KBM-7 (cell line): ENCODE data around the gene FTO.

Source experiments
- DNase-seq: peaks from one replicate; pipeline ENCODE4 v3.0.0-alpha.2; 2015
- in situ Hi-C: fragments of 300-500 bp; cut with MboI; formaldehyde crosslinking; loops from 2 replicates; pipeline ENCODE4 v1.14.3; 2020; ENCODE audit warnings: low sequenced_read_pairs, low pct_unique_long_range_greater_than_20kb, mixed read lengths

The FTO gene

DNA sequence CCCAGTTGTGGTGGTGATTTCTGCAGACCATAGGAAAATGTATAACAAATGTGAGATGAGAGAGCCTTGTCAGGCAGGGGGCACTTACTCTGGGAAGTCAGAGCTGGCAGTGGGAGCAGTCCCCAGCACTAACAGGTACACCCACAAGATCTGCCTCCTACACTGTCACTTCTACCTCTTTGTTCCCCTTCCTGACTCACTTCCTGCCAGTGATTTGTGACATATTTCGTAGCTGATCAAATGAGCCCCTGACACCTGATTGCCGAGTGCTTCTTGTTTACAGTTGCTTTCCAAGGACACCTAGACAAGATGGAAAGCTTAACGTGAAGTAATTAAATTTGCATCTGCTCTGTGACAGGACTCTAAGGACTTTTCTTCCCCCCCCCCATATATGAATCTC is 40.5 kb downstream of the FTO start:
- in situ Hi-C loops, result no loop called here
- DNase-seq, result peak; percentile 32

DNA sequence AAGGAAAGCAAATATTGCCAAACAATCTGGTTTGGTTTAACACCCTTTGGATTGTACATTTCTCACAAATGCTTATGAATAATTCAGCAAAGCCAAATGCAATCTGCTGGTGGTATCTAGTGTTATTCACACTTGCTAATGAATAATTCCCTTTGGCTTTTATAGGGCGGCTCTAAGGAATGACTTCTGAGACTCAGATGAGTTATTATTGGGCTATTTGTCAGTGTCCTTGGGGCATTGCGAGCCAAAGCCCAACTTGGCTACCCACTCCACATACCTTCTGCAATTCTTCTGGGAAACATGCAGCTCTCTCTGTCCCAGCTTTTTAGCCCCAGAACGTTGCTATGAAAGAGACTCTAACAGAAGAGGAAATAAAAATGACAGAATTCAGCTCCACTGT is 41.1 kb downstream of the FTO start:
- in situ Hi-C loops, result no loop called here
- no peak for DNase-seq

DNA sequence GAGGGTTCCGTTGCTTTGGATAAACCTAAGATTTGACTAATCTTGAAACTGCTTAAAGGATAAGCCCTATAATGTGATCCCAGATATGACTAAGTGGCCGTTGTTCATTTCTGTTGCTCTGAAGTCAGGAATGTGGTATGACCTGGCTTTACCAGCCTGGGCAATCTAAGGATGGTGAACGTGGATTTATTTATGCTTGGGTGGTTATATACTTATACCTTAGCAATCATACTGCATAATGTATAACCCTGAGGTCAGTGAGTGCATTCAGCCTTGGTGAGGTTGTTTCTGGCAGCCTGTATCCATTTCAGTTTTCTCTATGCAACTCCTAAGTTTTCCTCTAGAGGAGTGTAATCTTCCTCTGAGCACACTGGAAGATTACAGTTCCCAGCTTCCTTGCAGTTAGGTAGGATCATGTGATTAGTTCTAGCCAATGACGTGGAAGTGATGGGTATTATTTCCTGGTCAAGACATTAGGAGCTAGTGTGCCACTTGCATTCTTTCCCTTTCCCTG is 41.9 kb downstream of the FTO start:
- in situ Hi-C loops, result no loop called here
- no peak for DNase-seq

DNA sequence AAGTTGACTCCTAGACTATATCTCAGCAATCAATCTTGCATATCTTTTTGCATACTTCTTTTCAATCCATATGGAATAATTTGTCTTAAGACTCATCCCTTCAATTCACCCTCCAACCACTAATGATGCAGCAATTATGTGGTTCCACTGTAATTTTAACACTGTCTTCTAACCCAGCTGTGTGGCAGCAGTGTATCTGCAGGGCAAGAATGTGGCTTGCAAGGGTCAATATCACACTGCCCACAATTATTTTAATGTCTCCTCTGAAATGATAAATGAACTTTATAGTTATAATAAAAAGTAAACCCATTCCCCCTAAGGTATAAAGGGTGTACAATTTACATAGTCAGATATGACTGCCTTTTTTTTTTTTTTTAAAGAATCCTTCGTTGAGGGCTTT is 48.6 kb downstream of the FTO start:
- no peak for DNase-seq
- in situ Hi-C loops, result no loop called here

DNA sequence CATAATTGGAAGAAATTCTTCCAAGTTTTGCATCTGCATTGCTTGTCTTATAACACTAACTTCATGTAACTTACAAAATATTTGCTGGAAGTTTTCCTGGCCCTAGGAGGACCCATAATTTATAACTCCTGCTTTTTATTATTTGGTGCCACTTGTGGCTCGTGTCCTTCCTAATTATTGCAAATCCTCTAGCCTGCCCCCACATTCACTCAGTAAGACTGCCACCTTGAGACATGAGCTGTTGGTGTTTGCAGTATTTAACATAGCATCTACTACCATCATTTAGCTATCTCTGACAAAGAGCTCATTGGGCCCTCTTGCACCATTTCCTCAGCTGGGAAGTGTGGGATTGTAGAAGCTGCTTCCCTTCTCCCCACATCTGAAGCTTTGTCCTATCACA is 49.5 kb downstream of the FTO start:
- in situ Hi-C loops, result no loop called here

DNA sequence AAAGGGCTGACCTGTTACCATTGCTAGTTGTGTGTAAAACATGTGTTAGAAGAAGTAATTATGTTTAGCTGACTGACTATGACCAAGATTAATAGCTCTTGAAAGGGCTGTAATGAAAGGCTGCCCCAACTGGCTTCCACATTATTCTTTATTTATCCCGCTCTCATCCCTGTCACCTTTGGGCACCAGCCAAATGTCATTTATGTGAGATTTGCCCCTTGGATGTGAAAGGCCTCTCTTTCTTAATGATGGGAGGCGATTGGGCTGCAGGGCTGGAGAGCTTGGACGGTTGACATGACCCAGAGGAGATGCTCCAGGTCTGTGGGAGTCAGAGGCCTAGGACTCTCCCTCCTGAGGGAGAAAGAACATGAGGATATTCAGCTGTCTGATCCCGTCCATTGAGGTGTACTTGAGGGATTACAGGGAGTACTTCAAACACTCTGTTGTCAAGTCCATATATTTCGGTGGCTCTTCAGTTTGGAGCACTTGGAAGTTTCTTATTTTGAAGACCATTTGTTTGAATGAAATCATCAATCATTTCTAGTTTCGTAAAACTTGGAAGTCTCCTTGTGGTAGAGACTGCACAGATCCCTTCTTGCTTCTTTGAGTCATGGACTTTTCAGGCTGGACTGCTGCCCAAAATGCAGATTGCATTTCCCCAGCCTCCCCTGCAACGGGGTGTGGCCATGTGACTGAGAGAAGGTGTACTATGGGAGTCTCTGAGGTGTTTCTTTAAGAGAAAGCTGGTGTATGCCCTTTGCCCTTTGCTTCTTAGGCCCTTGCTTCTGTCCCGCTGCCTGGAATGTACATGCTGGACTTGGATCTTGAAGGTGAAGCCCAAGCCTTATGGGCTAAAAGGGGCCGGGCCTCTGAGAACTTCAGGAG is 51.3 kb downstream of the FTO start:
- DNase-seq, result no peak
- in situ Hi-C loops, result no loop called here

More for the DNA sequence above, 49.5 kb downstream of the FTO start:
- DNase-seq, result no peak

DNA sequence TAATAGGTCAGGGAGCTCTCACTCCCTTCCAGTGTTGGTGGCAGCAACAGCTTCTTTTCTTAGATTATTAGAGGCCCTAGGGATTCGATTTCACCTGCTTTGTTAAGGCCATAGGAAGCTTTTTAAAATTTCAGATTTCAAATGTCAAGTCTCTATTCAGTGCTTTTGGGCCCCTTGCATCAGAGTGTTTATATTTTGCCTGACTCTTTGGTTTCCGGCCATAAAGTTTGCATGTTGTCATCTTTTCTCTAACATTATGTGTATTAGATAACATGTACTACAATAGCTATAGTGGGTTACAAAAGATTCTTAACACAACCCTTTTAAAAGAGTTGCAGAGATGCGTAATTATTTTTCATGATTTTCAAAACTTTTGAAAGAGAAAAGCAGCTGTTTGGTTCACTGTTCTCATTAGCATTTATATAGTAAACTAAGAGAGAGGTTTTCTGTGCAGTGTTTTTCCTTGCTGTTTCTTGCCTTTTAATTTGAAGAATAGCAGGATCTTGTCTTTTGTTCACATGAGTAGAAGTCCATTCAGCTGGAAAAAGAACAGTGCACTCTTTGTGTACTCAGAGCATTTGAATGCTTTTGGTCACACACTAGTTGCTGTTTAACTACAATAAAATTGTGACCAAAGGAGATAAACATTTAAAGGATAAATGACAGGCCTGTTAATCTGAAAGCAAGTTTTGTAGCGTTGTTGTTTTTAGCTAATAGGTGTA is 52.5 kb downstream of the FTO start:
- in situ Hi-C loops, result no loop called here
- no peak for DNase-seq

DNA sequence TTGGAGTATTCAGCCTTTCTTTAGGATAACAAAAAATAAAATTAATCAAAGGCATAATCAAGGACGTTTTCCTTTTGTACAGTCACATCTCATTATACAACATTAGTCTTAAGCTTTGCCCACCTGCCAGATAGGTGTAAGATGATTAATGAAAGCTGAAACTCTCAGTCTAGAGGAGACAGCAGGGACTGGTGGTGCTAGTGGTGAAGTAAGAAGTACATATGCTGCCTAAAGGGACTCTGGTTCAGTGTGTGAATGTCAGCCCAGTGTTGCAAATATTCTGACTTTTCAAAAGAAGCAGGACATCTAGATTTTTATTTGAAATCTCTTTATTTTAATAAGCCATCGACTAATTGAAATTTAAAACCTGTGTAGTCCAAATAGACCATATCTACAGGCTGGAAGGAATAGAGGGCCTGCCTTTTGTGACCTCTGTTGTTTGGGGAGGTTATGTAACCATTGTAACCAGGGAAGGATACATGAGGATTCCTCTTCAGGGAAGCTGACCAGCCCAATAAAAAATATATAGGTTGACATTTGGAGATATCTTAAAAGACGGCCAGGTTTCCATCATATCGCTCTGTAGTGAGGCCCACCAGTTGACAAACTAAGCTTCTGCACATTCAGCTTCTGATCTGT is 54.1 kb downstream of the FTO start:
- DNase-seq, result no peak
- in situ Hi-C loops, result no loop called here

DNA sequence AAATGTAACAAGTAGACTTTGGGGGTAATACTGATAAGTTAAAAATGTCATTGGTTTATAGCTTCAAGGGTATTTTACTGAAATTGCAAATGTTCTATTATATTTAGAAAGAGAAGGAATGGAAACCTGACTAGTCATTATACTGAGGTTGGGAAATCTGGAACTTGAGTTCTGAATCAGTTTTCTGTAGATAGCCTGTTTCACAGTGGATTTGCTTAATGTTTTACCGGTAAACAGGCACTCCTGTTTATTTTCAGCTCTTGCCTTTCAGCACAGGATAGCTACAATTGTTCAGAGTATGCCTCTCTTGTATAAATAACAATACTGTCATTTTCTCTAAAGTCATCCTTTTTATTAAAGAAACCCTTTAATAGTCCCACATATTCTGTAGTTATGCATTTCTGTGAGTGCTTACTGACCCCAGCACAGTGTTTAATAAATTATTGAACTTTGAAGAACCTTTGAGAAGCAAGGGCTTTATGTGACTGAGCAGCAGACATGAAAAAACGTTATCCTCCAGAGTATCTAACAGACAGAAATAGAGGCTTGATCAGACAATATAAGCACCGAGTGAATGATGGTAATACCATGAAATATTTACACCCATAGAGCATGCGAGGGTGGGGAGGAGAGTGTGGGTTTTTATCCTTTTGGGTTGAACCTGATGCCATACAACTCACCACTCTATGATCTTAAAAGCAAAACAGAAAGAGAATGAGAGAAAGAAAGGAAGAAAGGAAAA is 58.2 kb downstream of the FTO start:
- in situ Hi-C loops, result no loop called here
- no peak for DNase-seq

DNA sequence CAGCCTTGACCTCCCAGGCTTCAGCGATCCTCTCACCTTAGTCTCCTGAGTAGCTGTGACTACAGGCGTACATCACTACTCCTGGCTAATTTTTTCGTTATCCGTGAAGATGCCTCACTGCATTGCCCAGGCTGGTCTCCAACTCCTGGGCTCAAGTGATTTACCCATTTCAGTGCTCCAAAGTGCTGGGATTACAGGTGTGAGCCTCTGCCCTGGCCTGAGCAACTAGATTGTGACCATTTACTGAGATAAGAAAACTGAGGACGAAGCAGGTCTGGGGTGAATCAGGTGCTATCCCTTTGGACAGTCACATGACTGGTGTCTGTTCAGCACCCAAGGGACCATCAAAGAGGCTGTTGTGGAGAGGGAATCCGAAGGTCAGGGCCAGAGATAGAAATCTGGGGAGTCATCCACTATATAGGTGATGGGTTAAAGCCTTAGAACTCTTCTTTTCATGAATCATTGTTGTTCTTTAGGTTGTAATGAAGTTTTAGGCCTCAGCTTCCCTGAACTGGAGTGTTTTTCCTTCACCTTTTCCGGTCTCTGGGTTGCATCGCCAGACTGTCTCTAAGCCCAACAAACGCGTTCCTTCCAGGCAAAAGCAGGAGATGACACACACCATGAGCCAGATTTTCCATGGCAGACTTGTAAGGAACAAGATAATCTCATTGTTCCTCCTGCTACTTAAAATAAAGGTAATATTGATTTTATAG is 62.5 kb downstream of the FTO start:
- in situ Hi-C loops, result no loop called here

DNA sequence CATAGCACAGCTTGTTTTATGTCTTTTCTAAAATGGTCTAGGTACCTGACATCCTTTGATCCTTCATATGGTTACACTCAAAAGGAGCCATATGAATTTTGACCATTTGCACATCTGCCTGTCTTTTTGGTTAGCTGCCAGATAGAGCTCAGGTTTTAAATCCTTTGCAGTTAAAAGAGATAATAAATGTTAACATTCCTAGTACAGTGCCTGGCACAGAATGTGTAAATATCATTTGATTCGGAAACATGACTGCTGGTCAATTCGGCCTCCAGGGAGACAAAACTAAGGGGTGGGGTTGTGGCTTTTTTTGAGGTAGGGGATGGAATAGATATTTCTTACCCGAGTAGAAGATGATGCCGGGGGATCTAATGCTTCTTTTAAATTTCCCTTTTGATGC is 64.2 kb downstream of the FTO start:
- DNase-seq, result no peak
- in situ Hi-C loops, result no loop called here

More for the DNA sequence above, 62.5 kb downstream of the FTO start:
- no peak for DNase-seq

DNA sequence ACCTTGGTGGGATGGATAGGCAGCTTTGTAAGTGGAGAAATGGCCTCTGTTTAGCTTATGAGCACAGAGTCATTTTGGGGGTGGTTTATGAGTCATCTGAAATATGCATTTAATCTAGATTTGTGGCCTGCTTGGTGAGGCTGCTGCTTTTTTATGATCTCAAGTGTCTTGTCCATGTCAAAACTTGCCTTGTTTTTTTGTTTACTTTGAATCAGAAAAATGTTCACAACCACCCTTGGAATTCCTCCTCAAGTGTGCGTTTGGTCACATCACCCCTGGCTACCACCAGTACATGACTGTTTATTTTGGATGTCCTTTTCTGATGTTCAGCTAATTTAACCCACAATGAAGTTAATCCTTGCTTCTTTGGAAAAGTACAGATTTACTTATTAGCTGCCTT is 64.6 kb downstream of the FTO start:
- no peak for DNase-seq
- in situ Hi-C loops, result no loop called here

DNA sequence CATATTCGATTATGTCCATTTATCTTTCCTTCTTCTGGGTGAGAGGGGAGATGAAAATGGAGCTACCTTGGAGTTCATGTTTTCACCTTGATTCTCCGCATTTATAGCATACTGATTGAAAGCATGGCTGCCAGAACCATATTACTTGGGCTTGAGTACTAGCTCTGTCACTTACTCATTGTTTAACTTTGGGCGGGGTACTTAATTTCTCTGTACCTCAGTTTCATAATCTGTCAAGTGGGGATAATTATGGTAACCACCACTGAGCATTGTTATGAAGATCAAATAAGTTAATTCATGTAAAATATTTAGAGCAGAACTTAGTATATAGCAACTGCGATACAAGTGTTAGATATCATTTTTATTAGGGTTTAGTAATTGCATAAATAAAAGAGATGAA is 65.2 kb downstream of the FTO start:
- in situ Hi-C loops, result no loop called here

DNA sequence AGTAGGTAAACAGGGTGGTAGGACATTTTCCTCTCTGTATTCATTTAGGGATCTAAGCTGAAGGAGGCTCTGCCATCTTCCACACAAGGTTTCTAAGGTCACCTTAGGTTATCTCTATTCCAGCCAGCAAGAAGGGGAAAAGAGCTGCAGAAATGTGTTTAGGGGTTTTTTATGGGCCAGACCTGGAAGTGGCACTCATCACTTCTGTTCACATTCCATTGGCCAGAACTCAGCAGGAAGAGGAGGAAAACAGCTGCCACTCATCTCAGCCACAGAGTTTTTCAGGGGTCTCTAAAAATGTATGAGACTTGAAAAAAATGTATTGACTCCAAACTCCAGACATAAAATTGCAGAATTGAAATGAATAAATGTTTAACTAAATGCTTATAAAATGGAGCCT is 65.8 kb downstream of the FTO start:
- in situ Hi-C loops, result no loop called here

More for the DNA sequence above, 65.2 kb downstream of the FTO start:
- no peak for DNase-seq

DNA sequence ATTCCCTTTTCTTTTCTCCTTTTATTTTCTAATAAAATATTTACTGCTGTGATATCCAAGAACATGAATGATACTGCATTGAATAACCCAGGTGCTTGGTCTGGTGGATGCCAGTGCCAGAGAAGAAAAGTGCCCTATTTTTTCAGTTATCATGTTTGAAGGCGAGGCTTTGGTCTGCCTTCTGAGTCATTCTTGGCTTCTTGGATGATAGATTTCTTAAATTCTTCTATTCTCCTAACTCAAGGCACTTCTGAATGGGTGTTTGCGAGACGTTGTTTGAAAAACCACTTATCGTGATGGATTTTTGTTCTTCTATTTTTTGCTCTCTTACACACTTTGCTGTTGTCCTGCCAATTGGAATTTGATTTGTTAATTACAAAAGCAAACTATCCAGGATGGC is 66.7 kb downstream of the FTO start:
- in situ Hi-C loops, result no loop called here
- no peak for DNase-seq

More for the DNA sequence above, 65.8 kb downstream of the FTO start:
- DNase-seq, result peak; percentile 35

DNA sequence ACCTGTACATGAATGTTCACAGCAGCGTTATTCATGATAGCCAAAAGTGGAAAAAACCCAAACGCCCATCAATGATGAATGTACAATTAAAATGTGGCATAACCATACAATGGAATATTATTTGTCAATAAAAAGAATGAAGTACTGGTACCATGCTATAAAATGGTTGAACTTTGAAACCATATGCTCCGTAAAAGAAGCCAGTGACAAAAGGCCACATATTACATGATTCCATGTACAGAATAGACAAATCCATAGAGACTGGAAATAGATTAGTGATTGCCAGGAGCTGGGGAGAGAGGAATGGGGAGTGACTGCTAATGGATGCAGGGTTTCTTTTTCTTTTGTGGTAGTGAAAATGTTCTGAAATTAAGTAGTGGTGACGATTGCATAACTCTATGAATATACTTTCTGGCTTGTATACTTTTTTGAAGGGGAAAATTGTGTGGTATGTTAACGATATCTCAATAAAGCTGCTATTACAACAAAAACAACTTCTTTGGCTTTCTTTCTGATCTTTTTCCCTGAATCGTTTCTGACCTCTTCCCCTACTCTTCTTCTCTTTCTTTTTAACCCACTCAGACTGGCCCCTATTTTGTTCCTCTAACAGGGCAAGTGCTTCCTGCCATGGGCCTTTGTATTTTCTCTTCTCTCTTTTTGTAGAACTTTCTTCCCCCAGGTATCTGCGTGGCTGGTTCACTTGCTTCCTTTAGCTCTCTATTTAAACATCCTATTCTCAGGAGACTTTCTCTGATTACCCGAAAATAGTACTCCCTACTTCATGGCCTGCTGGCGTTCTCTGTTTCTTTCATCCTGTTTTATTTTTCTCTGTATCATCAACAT is 67.9 kb downstream of the FTO start:
- in situ Hi-C loops, result no loop called here
- DNase-seq, result no peak

DNA sequence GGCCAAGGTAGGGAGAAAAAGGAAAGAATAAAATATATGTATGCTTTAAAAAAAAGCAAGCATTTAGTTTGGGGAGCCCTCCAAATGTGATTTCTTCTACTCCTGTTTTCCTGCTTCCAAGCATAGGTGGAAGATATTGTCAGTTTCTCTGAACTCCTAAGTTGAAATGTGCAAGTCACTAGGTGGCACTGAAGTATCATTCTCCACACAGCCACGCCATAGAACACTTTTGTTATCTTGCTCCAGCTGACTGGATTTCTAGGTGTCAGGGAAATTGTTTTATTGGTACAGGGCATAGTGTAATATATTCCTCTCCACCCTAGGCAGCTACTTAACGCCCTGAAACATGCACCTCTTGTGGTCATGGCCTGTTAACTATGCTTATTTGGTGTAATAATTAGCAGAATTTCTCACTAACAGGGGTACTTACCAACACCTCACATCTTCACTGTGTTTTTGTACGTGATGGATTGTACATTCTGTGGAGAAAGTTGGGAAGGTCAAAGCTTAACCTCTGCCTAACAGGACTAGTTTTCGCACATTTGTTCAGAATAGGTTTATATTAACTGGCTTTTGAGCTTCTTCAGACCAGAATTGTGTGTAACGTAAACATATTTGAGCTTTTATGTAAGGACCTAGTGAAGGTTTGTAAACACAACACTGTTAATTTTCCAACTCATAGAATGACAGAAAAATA is 69.3 kb downstream of the FTO start:
- in situ Hi-C loops, result no loop called here
- DNase-seq, result peak; percentile 79
